ENCODE data around the gene CNP.

The CNP gene

DNA sequence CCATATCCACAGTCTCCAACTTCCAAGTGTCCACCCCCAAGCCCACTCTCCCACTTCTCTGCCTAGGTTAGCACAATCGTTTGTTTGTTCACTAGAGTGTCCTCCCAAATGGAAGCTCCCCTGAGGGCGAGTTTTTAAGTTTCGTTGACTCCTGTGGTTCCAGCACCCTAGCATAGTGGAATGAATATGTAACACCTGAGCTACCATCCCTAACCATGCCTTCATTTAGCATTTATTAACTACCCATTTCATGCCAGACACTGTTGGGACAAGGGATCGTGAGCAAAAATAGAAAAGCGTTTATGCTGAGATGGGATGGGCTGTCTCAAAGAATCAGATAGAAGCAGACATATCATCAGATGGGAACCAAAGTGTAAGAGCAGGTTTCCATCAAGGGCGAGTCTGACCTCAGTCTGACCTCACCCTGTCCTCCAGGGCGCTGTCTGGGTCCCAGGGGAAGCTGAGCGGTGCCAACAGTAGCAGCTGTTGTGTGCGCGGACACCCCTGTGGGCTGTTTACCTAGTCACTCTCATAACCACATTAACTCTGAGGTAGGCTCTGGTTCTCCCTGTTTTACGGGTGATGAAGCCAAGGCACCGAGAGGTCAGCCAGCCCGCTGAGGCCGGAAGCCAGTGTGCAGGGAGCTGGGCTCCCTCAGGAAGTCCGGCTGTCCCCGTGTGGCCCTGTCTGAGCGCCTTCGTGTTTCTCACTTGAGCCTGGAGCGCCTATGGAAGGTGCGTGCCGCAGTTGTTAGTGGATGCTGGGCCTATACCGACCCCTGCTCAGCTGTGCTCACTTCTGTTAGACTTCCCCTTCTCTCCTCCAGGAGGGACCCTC is 6.2 kb downstream of the CNP start:
- DNase-seq (ENCODE audit: low read depth), result no peak

DNA sequence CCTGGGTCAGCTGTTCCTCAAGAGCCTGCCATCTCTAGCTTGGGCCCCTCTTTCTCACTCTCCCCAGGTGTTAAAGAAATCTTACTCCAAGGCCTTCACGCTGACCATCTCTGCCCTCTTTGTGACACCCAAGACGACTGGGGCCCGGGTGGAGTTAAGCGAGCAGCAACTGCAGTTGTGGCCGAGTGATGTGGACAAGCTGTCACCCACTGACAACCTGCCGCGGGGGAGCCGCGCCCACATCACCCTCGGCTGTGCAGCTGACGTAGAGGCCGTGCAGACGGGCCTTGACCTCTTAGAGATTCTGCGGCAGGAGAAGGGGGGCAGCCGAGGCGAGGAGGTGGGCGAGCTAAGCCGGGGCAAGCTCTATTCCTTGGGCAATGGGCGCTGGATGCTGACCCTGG is 6.8 kb downstream of the CNP start:
- DNase-seq (ENCODE audit: low read depth), result no peak

DNA sequence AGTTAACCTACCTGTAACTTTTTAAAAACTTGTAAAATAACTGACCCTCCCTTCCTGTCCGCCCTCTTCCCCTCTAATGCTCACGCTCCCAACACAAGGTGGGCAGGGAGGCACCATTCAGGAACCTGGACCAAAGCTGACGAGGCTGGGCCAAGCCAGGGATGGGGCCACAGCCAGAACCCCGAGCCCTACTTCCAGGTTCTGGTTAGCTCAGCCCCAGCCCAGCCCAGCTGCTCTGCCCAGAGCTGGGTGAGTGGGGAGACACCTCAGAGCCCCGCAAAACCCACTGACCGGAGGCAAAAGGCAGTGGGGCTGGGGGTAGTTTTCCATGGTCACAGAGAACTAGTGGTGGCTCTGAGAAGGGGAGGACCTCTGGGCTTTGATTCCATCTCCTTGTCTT is 7.4 kb downstream of the CNP start:
- DNase-seq (ENCODE audit: low read depth), result no peak

GRCh38 chr17:41974658-41975057 is 8.1 kb downstream of the CNP start:
- no peak for DNase-seq (ENCODE audit: low read depth)

DNA sequence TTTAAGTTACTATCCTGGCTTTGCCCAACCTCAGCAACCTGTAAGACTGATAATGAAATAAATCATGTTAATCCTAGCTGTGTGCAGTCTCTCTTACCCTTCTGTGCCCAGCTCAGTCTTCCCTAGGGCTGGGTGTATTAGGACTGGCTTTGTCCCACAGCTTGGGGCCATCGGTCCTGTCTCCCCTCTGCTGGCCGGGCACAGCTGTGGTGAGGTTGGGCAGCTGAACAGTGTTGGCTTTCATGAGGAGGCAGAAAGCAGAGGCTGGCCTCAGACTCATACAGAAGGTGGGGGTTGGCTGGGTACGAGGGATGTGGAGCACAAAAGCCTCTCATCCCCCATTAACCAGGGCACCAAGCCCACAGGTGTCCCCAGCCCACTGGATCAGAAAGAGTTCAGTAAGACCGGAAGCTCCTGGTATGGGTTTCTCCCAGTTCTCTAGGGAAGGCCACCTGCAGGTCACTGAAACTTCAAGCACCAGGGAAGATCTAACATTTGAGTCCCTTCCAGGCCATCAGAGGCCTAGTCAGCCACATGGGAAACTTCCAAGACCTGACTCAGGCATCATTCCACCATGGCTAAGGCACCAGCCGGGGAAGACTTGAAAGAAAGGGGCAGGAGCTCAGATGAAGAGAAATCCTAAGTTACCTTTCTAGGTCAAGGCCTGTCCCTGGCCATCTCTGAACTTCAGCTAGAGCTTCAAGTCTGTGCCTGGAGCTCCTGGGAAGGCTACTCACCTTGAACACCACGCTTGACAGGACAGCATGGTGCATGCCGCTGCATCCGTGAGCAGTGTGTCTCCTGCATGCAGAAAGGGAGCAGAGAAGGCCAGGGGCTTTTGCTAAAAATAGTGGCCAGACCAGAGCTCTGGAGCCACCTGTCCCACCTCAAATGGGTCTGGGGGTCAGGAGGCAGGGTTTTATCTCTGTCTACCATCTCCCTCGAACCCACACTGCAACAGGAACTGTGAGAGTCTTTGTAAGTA is 8.8 kb downstream of the CNP start:
- no peak for DNase-seq (ENCODE audit: low read depth)

DNA sequence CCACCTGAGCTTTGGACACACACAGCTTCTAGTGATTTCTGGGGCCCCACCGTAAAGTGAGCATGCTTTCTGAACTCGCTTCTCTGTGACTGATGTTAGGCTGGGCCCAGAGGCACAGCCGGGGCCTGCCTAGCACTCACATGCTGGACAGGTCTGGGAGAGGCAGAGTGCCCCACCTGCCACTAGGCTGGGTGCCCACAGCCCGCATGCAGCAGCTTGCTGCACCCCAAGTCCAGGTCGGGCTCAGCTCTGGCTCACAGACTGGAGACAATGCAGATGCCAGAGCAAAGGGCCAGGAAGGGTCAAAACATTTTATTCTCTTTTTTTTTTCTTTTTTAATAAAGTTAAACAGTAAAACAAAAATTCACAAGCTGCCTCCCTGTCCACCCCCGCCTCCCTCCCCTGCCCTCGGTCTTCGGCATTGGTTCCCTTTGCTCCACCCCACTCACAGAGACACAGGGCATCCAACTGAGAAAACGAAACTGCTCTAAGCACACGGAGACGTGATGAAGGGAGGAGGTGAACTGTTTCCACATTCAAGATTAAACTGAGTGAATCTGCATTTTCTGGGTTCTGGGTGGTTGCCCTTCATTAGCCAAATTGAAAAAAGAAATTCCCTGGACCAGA is 9.7 kb downstream of the CNP start:
- DNase-seq (ENCODE audit: low read depth), result no peak

DNA sequence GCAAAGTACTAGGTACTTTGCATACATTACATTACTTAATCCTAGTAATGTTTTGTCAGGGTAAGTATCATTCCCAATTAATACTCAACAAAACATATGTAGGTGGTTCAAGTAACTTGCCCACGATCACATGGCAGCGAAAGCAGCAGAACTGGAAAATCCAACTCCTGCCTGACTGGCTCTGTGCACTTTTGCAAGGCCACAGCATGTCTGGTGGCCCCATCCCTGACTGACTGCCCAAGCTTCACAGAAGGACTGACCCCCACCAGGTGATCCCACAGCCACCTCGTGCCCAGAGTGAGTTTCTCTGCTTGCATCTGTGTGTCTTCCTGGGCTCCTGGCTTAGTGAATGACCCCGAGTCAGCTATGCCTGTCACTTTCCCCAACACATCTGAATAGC is 11.4 kb downstream of the CNP start:
- DNase-seq (ENCODE audit: low read depth), result no peak

DNA sequence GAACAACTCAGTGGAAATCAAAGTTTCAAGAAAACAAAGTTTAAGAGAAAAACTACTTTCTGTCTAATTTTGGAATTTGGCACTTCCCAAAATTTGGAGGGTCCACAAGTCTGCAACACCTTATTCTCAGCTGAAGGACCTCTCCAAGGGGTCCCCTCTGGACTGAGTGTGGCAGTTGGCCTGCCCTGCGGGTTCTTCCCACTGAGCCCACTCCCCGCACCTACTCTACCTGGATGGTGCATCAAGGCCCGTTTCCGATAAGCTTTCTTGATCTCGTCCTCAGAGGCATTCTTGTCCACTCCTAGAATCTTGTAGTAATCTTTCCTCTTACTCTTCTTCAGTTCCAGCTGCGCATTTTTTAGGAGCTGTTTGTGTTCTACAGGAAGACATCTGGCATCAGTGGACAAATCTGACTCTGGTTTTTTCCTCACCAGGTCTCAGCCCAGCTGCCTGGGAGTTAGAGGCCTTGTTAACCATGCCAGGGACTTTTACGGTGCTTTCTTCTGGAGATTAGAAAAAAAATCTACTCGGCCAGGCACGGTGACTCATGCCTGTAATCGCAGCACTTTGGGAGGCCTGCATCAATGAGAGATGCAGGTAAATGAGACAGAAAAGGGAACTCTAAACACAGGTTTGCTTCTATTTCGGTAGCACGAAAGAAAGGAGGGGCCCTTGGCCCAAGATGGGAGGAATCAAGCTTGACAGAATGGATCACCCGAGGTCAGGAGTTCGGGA is 15.6 kb downstream of the CNP start:
- no peak for DNase-seq (ENCODE audit: low read depth)

DNA sequence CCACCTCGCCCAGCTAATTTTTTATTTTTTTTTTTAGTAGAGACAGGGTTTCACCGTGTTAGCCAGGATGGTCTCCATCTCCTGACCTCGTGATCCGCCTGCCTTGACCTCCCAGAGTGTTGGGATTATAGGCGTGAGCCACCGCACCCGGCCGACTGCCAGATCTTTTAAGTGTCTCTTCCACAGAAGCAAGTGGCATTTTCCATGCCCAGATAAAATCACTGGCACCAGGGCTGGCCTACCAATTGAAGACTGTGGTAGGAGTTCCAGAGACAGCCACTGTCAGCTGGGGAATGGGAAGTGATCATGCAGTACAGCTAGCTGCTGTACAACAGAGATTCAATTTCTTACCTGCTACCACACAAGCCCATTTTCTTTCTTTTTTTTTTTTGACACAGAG is 17.9 kb downstream of the CNP start:
- no peak for DNase-seq (ENCODE audit: low read depth)

- DNase-seq (ENCODE audit: low read depth), result no peak
Observed at GRCh38 chr17:41985919-41986318, 19.3 kb downstream of the CNP start.

- no peak for DNase-seq (ENCODE audit: low read depth)
Observed at GRCh38 chr17:41986634-41987033, 20.0 kb downstream of the CNP start.

DNA sequence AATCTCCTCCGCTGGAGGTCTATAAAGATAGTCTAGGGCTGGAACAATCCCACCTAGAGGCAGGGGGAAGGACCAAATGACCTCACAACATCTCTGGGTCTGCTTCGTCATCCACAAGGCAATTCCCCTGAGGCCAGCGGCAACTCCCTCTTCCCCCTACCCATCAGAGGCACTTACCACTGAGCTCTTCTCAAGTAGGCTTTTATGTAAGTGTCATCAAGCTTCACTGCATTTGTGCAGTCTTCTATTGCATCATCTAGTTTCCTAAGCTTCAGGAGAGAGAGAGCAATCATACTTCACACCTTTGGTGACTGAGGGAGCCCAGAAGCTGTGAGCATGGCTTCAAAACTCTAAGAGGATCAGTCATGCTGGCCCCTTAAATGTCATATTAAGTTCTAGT is 21.0 kb downstream of the CNP start:
- DNase-seq (ENCODE audit: low read depth), result no peak

DNA sequence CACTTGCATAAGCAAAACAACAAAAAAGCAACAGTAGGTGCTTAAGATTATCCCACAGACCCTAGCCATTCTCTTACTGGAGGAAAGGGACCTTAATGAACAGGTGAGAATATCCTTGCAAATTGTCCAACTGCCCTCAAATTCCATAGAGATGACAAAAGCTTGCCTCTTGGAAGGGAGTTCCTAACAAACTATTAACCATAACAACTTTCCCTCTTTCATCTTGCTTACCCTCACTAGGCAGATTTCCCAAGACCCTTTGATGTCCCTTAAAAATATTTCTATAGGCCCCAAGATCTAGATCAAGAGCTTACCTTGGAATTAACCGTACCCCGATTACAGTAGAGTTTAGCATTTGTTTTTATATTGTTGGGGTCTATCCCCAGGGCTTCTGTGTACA is 21.8 kb downstream of the CNP start:
- no peak for DNase-seq (ENCODE audit: low read depth)

GRCh38 chr17:41989702-41990419 is 23.3 kb downstream of the CNP start:
- DNase-seq (ENCODE audit: low read depth), result no peak

GRCh38 chr17:41992576-41992975 is 26.0 kb downstream of the CNP start:
- no peak for DNase-seq (ENCODE audit: low read depth)

DNA sequence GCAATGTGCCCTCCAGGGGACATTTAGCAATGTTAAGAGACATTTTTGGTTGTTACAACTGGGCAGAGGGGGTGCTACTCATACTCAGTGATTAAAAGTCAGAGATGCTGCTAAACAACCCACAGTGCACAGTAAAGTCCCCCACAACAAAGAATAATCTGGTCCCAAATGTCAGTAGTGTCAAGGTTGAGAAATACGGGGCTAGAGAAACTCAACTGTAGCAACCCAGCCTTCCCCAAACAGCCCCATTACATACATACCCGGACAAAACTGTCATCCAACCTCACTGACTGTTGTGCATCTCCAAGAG is 30.2 kb downstream of the CNP start:
- DNase-seq (ENCODE audit: low read depth), result no peak

DNA sequence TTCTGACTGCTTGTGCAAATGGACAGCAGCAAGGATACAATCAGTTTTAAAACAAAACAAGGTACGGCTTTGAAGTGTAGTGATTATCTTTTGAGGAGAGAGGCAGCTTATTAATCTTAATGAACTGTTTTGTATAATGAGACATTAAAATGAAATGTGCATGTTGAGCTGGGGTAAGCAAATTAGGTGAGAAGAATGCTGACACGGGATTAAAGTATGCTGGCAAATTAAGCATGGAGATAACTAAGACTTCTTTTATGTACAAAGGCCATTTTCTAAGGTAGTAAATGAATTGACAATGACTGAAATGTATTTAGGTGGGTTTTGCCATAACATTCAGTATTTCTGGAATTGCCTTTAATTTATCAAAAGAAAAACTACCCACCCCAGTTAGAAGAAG is 31.9 kb downstream of the CNP start:
- no peak for DNase-seq (ENCODE audit: low read depth)

DNA sequence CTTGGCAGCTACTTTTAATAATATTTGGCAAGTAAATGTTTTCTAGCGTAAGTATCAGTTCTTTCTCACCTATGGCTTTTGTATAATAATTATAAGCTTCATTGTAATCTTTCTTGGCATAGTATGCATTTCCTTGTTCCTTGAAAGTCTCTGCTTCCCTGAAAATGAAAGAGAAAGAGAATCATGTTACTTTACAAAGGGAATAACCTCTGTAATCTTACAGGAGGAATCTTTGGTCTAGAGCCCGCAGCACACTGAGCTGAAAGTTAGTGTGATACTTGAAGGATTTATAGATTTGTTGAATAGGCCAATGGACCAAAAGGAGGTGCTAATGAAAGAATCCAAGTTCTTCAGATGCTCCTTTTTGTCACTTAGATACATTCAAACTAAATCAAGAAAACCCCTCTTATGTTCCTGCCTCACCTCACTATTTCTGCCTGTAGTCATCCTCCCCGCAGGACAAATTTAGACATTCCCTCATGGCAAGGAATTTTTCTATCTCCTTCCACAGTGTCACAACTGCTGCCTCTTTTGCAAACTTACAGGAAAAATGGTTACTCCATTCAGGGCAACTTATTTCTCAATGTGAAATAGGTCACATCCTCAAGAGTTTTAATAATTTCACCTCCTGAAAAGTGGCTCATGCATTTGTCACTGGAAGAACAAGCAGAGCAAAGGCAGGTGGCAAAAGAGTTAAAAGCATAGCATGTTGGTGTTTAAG is 34.0 kb downstream of the CNP start:
- DNase-seq (ENCODE audit: low read depth), result no peak

- DNase-seq (ENCODE audit: low read depth), result no peak
Observed at GRCh38 chr17:42001729-42002128, 35.1 kb downstream of the CNP start.

GRCh38 chr17:42002175-42002791 is 35.7 kb downstream of the CNP start:
- DNase-seq (ENCODE audit: low read depth), result no peak

Data from stimulated activated CD8-positive, alpha-beta memory T cell treated with anti-CD3 and anti-CD28 coated beads, Interleukin-12 subunit alpha, Interleukin-12 subunit beta, amount 100 ng/mL, for 4 hours (primary cell).